ENCODE results near the gene DHX15. TPM values are rescaled to one million over a fixed set of nuclear protein-coding genes. Genes with fewer than 3 reads are reported as not detected.

DHX15 gene
- total RNA-seq, 3 donors from 2014 or later: 119 to 207 (median 192) TPM

DNA sequence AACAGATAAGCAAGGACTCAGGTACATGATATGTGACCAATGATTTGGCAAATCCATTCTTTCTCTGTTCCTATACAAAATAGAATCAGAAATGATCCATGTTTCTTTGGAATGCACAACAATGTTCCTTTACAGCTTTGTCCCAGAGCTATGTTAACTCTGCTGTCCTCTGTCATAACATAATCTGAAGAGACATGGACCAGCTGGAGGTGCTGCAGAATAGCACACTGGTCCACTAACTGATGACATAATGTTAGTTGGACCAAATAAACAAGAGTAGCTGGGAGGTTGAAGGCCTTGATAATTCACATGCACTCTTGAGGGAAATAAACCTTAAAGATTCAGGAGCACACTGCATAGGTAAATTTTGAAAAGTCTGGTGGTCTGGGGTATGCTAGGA, 23.0 kb upstream of the DHX15 start:
- no peak for DNase-seq (ENCODE audit: low spot score in 2 of 2)
- Histone ChIP-seq H3K4me3 (no peak overlapping the region), H3K27me3 (no peaks in the 10 kb centered on the region), H3K27ac (no peak overlapping the region), H3K36me3 (no peaks in the 10 kb centered on the region), H3K4me1 (no peaks in the 10 kb centered on the region), H3K9me3 (no peaks in the 10 kb centered on the region)
- intact Hi-C loops (cut with DNase I; ENCODE audit: low total_unique reads): no loop called here
- TF ChIP-seq CTCF (IDR thresholded peaks at IDR 0.05) (no peak), POLR2A (IDR thresholded peaks at IDR 0.05) (no peak), POLR2AphosphoS5 (IDR thresholded peaks at IDR 0.05) (no peak)

GRCh38 chr4:24605216-24605615, 20.9 kb upstream of the DHX15 start:
- Histone ChIP-seq H3K9me3 (no peaks in the 10 kb centered on the region), H3K27me3 (no peaks in the 10 kb centered on the region), H3K4me1 (no peaks in the 10 kb centered on the region), H3K27ac (no peak overlapping the region), H3K36me3 (no peaks in the 10 kb centered on the region), H3K4me3 (no peak overlapping the region)
- DNase-seq (ENCODE audit: low spot score in 2 of 2): no peak
- no peak for TF ChIP-seq POLR2A (IDR thresholded peaks at IDR 0.05)
- no peak for TF ChIP-seq POLR2AphosphoS5 (IDR thresholded peaks at IDR 0.05)
- TF ChIP-seq CTCF (IDR thresholded peaks at IDR 0.05): no peak
- intact Hi-C loops (cut with DNase I; ENCODE audit: low total_unique reads): no loop called here

DNA sequence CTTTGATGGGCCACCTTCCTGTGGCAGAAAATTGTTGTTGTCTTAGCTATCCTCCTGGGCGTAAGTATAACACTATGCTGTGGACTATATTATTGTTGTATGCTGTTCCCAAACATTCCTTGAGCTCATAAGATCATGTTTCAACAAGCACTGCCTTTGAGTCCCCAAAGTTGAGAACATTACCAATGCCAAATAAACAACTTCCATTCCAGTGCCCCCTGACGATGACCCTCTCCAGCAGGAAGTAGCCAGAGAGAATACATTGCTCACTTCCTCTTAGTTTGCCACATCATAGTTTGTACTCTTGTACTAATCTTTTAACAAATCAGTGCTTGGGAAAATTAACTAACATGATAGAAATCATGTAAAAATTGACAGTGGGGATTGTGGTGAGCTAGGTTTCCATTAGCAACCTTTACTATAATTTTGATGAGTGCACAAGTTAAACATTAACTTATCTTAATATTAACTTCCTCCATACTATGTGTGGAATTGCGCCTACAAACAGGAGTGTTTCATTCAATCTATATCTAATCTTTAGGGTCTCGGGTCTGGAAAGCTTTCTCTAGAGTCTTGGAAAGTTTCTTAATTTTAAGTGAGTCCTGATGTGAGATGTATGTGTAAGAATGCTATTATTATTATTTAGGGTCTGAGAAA, 20.3 kb upstream of the DHX15 start:
- Histone ChIP-seq H3K9me3 (no peaks in the 10 kb centered on the region), H3K27me3 (no peaks in the 10 kb centered on the region), H3K36me3 (no peaks in the 10 kb centered on the region), H3K4me3 (no peak overlapping the region), H3K27ac (no peak overlapping the region), H3K4me1 (no peaks in the 10 kb centered on the region)
- intact Hi-C loops (cut with DNase I; ENCODE audit: low total_unique reads): no loop called here
- TF ChIP-seq CTCF (IDR thresholded peaks at IDR 0.05): no peak
- no peak for DNase-seq (ENCODE audit: low spot score in 2 of 2)

DNA sequence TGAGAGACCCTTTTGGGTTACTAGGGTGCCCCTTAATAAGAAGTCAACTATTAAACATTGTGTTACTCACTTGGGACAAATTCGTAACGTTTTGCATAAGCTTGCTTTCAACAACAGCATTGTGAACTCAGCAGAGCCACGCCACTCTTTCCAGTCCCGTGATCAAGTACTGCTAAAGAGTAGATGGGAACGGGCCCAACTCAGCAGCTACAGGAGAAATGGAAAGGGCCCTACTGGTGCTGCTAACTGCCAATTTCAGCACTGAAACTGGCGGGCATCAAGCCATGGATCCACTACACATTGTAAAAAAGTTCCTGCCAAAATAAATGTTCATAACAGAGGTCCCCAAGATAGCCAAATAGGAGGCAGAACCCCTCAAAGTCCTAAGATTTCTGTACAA, 19.0 kb upstream of the DHX15 start:
- DNase-seq (ENCODE audit: low spot score in 2 of 2): no peak
- Histone ChIP-seq H3K36me3 (no peaks in the 10 kb centered on the region), H3K27ac (no peak overlapping the region), H3K4me1 (no peaks in the 10 kb centered on the region), H3K4me3 (no peak overlapping the region), H3K9me3 (no peaks in the 10 kb centered on the region), H3K27me3 (no peaks in the 10 kb centered on the region)
- intact Hi-C loops (cut with DNase I; ENCODE audit: low total_unique reads): no loop called here
- no peak for TF ChIP-seq POLR2AphosphoS5 (IDR thresholded peaks at IDR 0.05)
- TF ChIP-seq POLR2A (IDR thresholded peaks at IDR 0.05): no peak
- no peak for TF ChIP-seq CTCF (IDR thresholded peaks at IDR 0.05)

GRCh38 chr4:24601121-24601520, 16.8 kb upstream of the DHX15 start:
- no peaks in the 10 kb centered on the region for H3K4me1 ChIP-seq
- intact Hi-C loops (cut with DNase I; ENCODE audit: low total_unique reads): no loop called here
- no peaks in the 10 kb centered on the region for H3K36me3 ChIP-seq
- no peaks in the 10 kb centered on the region for H3K9me3 ChIP-seq
- no peak for DNase-seq (ENCODE audit: low spot score in 2 of 2)
- no peaks in the 10 kb centered on the region for H3K27me3 ChIP-seq
- no peak overlapping the region for H3K4me3 ChIP-seq
- no peak overlapping the region for H3K27ac ChIP-seq
- TF ChIP-seq CTCF (IDR thresholded peaks at IDR 0.05): no peak
- TF ChIP-seq POLR2A (IDR thresholded peaks at IDR 0.05): no peak
- TF ChIP-seq POLR2AphosphoS5 (IDR thresholded peaks at IDR 0.05): no peak
